ENCODE data around the gene NCOA6.
A peak's percentile ranks its signal among the peaks of the same experiment; 100 is the strongest.
"Not testable (repeated sequence)": the region's sequence is repeated elsewhere in the genome, so short reads cannot be mapped to it uniquely, and the experiment has no call there.

Gene NCOA6

DNA sequence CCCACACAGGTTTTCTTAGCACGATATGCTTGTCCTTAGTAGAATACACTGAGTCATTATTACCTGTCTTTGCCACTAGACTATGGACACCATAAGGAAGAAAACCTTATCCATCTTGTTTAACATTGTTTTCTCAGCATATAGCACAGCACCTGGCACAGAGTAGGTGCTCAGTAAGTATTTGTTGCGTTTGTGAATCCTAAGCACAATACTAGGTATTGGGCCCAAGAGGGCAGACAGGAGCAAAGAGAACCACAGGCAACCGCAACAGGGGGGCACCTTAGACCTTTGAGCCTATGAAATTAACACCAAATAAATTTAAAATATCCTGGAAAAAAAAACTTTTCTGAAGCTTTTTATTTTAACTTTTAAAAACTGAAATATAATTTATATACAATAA, 3.7 kb upstream of the NCOA6 start:
- DNase-seq (ENCODE audit: low read depth, low spot score) = no peak

DNA sequence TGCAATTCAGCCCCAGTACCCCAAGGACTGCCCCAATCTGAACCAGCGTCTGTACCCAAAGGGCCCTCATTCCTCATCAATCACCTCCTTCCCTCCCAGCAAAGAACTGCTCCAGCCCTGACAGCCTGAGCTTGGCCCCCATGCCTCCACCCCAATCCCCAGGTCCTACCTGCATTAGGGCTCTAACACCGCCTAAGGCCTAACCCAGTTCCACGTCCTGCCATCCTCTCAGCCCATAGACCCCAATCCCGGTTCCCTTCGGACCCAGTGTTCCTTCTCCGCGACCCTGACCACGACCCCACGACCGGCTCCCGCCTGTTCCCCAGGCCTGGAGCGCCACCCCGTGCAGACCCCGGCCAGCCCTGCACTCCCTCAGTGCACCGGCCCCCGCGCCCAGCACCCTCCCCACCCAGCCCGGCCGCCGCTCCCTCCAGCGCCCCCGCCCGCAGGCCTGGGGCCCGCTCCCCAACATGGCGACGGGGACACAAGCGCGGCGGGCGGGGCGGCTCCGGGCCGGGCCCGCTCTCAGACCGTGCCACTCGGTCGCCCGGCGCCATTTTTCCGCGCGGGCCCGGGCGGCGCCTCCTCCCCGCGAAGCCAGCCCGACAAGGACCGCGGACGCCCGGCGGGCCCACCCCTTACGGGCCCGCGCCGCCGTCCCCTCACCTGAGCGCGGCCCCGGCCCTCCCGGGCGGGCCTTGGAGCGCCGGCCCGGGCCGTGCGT, 483 bp downstream of the NCOA6 start:
- DNase-seq (ENCODE audit: low read depth, low spot score) = no peak

DNA sequence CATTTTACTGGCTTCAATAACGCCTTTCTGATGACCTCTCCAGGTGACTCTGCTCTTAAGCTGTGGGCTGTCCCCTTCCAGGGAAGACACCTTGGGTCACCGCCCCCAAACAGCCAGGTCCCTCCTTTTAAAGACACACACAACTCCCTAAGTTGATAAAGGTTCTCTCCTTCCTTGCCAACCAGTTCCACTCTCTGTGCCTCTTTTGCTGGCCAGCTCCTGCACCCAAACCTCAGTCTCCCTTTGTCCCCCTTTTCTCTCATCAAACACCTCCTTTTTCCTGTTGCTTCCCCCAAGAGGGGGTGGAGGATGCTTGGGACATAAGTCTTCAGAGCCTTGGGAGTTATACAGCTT, 1.0 kb downstream of the NCOA6 start:
- peak; percentile 35 for DNase-seq (ENCODE audit: low read depth, low spot score)

DNA sequence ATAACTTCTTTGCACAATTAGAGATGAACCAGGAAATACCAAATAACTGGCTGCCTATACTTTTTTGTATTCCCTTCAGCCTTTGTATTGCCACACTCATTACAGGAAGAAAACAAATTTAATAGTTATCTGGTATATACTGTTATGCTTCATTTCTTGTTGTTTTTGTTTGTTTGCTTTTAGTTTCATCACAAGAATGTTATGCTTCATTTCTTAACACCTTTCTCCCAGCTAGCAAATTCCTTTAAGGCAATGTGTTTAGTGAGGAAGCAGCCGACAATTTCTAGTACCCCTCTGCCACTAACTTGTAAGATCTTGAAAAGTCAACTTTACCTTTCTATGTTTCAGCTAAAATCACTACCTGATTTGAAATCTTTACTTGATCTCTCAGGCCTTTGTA, 1.4 kb downstream of the NCOA6 start:
- no peak for DNase-seq (ENCODE audit: low read depth, low spot score)

DNA sequence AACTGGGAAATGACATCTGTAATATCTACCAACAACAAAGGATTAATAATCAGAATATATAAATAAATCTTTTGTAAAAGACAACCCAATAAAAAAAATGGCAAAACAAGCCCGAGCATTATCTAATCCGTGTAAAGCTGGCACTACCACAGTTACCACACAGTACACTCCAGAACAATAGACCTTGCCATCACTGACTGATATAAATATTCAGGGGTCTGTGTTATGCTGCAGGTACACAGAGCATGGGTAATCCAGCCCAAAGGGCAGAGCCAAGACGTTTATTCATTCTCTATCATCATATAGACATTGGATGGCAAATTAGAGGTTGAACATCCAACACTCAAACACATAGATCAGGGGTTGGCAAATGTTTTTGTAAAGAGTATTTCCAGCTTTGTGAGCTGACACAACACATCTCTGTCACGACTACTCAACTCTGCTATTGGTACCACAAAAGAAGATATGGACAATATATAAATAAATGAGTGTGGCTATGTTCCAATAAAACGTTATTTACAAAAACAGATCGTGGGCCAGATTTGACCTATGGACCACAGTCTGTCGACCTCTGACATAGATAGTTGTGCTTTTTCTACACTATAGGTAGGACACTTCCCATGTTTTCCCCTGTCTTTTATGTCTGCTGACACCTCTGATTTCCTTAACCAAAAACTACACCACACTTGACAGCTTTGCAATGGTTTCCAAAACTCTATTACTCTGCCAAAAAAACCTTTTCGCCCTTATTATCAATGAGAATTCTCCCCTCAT, 4.5 kb downstream of the NCOA6 start:
- no peak for DNase-seq (ENCODE audit: low read depth, low spot score)

DNA sequence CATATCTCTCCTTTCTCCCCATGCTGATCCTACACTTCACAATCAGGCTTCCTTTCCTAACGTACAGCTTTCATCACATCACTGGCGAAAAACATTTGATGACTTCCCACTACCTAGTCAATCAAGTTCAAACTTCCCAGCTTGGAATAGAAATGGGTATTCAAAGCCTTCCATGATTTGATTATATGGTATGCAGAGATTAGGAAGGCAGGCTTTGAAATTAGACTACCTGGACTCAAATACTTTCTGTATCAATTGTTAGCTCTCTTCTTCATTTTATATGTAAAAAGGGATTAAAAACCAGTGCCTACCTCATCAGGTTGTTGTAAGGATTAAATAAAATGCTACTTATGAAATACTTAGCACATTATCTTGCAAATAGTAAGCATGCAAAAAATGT, 7.7 kb downstream of the NCOA6 start:
- DNase-seq (ENCODE audit: low read depth, low spot score) = no peak

DNA sequence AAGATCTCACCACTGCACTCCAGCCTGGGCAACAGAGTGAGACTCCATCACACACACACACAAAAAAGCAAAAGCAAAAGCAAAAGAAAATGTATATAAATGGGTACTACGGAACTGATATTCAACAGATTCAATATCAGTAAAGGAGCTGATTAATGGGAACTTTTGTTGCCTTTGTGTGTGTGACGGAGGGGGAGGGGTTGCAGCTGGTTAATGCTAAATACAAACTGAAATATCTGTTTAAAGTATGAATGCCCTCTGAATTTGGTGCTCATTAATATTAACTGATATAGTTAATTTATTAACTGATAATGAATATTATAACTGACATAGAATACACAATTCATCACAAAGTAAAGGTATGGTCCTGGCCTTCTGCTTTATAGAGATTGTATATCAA, 8.4 kb downstream of the NCOA6 start:
- DNase-seq (ENCODE audit: low read depth, low spot score) = no peak

DNA sequence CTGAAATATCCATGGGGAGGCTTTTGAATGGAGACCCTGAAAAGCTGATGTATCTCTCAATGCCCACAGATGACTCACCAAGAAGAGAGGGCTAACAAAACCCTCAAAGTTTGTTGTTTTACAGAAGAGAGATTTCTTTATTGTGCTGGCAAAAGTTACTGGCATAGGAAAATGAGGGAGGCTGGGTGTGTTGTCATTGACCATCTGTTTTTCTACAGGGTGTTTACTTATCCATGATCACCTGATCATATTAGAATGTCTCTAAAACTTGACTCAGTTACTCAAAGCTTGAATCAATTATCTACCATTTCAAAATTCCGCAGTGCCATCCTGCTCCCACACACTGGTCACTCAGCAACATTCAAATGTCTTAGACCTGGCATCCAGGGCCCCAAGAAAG, 9.8 kb downstream of the NCOA6 start:
- DNase-seq (ENCODE audit: low read depth, low spot score) = no peak

DNA sequence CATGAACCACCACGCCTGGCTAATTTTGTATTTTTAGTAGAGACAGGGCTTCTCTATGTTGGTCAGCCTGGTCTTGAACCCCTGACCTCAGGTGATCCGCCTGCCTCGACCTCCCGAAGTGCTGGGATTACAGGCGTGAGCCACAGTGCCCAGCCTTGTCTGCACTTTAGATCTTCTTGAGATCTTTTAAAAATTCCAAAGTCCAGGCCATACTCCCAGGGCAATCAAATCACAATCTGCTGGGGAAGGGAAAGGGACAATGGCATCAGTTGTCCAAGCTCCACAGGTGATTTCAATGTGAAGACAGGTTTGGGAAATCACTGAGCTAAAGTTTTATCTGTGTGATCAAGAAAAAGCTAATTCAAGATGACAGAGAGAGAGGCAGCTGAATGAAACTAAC, 16.9 kb downstream of the NCOA6 start:
- no peak for DNase-seq (ENCODE audit: low read depth, low spot score)

DNA sequence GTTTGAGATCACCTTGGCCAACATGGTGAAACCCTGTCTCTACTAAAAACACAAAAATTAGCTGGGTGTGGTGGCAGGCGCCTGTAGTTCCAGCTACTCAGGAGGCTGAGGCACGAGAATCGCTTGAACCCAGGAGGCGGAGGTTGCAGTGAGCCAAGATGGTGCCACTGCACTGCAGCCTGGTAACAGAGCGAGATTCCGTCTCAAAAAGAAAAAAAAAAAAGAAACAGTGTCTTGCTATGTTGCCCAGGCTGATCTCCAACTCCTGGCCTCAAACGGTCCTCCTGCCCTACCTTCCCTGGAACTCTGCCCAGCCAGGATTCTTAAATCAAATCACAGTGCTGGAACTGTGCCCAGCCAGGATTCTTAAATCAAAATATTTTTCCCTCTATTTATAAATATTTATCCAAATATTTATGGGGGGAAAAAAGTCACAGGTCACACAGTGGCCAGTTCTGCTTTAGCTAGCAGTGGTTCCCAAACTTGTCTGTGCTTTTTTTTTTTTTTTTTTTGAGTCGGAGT, 17.4 kb downstream of the NCOA6 start:
- not testable (repeated sequence) for DNase-seq (ENCODE audit: low read depth, low spot score)

DNA sequence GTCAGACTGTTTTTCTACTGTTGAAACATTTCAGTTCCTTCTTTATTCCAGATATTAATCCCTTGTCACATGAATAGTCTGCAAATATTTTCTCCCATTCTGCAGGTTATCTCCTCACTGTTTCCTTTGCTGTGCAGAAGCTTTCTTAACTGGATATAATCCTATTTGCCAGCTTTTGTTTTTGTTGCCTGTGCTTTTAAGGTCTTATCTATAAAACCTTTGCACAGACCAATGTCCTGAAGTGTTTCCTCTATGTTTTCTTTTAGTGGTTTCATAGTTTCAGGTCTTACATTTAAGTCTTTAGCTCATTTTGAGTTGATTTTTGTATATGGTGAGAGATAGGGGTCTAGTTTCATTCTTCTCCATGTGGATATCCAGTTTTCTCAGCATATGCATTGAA, 19.2 kb downstream of the NCOA6 start:
- DNase-seq (ENCODE audit: low read depth, low spot score) = no peak

DNA sequence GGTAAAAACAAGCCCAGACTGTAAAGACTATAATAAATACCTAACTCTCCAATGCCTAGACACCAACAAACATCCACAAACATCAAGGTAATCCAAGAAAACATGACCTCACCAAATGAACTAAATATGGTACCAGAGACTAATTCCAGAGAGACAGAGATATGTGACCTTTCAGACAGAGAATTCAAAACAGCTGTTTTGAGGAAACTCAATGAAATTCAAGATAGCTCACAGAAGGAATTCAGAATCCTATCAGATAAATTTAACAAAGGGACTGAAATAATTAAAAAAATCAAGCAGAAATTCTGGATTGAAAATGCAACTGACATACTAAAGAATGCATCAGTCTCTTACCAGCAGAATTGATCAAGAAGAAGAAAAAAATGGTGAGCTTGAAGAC, 26.6 kb downstream of the NCOA6 start:
- DNase-seq (ENCODE audit: low read depth, low spot score) = no peak

DNA sequence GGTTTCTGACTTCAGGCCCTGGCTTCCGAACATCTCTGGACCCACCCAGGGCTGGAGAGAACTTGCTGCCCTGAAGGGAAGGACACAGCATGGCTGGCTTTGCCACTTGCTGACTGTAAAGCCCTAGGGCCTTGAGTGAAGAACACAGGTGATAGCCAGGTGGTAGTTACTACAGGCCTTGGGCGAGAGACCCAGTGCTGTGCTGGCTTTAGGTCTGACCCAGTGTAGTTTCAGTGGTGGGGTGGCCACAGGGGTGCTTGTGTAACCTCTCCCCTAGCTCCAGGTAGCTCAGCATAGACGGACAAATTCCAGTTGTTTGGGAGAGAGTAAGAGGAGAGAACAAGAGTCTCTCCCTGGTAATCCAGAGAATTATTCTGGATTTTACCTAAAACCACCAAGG, 27.1 kb downstream of the NCOA6 start:
- DNase-seq (ENCODE audit: low read depth, low spot score) = no peak

DNA sequence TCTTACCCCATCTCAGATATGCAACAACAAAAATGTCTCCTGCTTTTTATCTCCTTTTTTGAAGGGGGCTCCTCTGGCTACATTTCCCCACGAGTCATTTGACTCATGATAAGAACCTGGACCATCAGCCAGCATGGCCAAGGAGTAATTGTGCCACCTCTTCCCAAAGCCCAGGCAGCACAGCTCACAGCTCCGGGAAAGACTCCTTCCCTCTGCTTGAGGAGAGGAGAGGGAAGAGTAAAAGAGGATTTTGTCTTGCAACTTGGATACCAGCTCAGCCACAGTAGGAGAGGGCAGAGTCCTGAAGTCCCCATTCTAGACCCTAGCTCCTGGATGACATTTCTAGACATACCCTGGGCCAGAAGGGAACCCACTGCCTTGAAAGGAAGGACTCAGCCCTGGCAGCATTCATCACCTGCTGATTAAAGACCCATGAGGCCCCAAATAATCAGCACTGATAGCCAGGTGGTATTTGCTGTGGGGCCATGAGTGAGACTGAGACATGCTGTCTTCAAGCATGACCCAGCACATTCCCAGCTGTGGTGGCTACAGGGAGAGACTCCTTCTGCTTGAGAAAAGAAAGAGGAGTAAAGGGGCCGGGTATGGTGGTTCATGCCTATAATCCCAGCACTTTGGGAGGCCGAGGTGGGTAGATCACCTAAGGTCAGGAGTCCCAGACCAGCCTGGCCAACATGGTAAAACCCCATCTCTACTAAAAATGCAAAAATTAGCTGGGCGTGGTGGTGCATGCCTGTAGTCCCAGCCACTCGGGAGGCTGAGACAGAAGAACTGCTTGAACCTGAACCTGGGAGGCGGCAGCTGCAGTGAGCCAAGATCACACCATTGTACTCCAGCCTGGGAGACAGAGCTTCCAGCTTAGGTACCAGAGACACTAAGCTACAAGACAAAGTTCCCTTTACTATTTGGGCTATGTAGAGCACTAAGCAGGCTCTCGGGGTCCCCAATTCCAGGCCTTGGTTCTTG, 28.1 kb downstream of the NCOA6 start:
- DNase-seq (ENCODE audit: low read depth, low spot score) = no peak

DNA sequence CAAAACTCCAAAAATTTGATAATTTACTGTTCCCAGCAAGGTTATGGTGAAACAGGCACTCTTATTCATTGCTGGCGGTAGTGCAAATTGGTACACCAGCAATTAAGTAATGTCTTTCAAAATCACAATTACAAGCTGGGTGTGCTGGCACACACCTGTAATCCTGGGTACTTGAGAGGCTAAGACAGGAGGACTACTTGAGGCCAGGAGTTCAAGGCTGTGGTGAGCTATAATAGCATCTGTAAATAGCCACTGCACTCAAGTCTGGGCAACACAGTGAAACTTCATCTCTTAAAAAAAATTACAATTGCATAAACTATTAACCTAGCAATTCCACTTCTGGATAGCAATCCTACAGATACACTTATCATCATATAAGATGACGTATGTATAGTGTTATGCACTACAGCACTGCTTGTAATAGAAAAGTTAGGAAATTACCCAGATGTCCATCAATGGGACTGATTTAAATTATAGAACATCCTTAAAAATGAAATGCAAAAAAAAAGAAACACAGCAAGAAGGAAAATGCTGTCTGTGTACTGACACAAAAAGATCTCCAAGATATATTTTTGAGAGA, 31.4 kb downstream of the NCOA6 start:
- DNase-seq (ENCODE audit: low read depth, low spot score) = no peak

DNA sequence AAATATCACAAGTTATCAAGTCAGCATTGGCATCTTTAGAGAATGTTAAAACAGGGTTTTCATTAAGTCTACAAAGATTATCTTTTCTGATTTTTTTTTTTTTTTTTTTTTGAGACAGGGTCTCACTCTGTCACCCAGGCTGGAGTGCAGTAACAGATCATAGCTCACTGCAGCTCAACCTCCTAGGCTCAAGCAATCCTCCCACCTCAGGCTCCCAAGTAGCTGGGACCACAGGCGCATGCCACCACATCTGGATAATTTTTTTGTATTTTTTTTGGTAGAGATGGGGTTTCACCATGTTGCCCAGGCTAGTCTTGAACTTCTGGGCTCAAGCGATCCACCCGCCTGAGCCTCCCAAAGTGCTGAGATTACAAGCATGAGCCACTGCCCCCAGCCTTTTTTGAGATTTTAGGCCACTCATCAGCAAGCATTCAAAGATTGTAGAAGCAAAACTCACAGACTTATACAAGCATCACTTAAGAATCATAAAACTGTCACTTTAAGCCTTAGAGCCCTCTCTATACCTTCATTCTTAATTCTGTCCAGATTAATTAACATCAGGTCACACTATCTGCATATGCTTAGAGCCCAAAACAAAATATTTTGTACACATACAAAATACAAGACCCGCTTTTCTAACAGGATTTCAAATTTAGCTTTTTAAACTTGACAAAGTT, 32.6 kb downstream of the NCOA6 start:
- no peak for DNase-seq (ENCODE audit: low read depth, low spot score)

DNA sequence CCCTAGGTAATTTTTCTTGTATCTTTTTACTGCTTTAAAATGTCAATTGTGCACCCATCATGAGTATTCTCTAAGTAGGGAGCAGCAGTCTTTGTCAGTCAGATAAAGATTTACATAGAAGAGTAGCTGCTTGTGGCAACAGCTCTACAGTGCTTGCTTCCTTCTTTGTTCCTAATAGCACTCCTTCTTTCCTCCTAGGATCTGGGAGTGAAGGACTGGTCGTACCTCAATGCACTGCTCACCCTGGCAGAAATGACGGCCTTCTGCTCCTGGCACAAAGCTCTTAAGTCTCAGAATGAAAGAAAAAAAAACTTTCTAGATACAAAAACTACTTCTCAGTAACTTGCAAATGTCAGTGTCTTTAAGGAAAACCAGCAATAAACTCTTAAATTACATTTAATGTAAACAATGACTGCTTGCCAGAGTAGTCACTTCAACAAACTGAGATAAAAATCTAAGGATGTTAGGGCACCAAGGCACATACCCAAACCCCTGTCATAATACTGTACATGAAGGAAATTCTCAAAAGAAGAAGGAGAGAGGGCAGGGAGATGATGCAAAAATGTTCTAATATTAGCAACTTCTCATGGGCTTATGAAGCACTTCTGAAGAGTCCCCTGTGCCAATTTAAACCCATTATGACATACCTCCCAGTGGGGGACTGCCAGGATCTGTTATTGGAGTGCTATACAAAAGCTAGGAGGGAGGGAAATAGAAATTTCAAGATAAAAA, 34.0 kb downstream of the NCOA6 start:
- DNase-seq (ENCODE audit: low read depth, low spot score) = no peak

DNA sequence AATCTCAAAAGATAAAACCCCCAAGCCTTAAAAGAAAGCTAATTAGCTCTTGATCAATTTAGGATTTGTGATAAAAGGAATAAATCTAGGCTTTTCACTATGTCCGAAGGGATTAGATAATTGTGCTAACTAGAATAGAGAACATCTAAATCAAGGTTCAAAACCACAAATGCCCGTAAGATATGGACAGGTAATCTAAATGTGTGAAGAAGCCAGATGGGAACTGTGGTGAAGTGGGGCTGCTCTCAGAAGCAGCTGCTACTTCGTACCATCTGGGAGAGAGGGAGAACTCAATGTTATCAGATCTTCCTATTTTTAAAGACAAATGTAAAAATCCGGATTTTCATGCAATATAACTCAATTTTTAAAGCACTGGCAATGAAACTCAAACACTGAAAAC, 44.2 kb downstream of the NCOA6 start:
- DNase-seq (ENCODE audit: low read depth, low spot score) = no peak

DNA sequence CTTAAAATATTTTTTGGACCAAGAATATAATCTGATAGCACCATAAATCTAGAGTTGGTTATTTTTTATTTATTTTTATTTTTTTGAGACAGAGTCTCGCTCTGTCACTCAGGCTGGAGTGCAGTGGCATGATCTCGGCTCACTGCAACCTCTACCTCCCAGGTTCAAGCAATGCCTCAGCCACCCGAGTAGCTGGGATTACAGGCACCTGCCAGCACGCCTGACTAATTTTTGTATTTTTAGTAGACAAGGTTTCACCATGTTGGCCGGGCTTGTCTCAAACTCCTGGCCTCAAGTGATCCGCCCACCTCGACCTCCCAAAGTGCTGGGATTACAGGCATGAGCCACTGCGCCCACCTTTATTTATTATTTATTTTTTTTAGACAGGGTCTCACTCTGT, 45.2 kb downstream of the NCOA6 start:
- DNase-seq (ENCODE audit: low read depth, low spot score) = not testable (repeated sequence)

DNA sequence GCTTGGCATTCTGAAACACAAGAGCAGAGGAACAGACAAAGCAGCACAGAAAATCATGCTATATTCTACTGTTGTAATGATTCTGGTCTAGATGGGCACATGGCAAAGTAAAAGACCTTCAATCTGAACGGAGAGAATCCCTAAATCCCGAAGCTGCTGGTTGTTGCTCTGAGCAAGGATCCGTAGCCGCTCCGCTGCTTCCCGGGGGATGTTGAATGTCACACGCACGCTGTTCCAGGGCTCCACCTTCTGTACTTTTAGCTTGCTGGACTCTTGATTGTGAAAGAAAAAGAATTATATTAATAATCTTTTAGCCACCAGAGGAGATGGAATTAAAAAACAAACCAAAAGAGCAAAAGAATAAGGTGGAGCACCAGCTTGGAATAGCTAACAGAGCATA, 49.3 kb downstream of the NCOA6 start:
- DNase-seq (ENCODE audit: low read depth, low spot score) = no peak

Data from iPS DF 19.7 (cell line).